Skin of body (tissue), 2 donors: Measurements from ENCODE around the gene OR5T1. TPM values are rescaled to one million over a fixed set of nuclear protein-coding genes. Genes with fewer than 3 reads are reported as not detected.

Experiments
- DNase-seq: peaks from one replicate; lab custom pipeline; 2025; lab: John Stamatoyannopoulos, UW
- total RNA-seq: library from RNA; depleted of rRNA; stranded (reverse); fragments of >200 nt; gene quantifications from one replicate; pipeline ENCODE4 v1.2.3, GENCODE V29; 2014

The OR5T1 gene
- not detected for total RNA-seq

- DNase-seq, result no peak
Measured at GRCh38 chr11:56273854-56274253, at the start of gene OR5T1. OR5T1 (plus strand) TSS chr11:56274154; CDS start chr11:56275639, 1,485 bp downstream.

DNA sequence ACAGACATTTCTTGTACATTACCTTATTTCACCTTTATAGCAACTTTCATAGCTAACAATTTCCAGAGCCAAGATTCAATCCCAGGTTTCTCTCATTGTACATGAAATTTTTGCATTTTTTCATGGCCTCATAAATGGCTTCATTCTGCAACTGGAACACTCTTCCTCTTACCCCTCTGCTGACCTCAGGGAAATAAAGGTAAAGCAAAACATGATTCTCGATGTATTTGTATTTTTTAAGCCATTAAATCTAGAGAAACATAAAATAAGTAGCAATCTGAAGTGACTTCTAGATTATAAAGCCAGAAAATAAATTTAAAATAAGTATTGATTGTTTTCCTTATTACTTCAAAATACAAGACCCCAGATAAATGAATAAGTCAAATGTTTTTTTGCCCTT lies 39.8 kb upstream of the OR5T1 start, which contains the start of gene OR5T2:
Gene OR5T2 (minus strand): TSS at position 101 of the 400 bp plus-strand sequence. CDS start 1,193 bp downstream, outside the sequence.
- DNase-seq, result no peak

DNA sequence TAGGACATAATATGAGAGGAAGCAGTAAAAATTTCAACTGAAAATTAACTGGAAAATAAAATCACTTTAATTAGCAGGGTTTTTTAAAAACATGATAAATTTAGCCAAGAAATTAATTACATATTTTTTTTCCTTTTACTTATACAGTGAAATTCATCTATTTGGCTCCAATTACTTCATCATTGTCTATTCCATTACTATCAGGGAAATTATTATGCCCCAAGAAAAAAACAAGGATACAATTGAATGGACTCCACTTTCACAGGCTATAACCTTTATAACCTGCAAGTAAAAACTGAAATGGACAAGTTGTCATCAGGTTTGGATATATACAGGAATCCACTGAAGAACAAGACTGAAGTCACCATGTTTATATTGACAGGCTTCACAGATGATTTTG lies 22.0 kb upstream of the OR5T1 start, which contains the start of gene OR5T3:
Gene OR5T3 (plus strand): TSS at position 301 of the 400 bp plus-strand sequence. CDS start 0 bp downstream, at position 301.
- no peak for DNase-seq

- DNase-seq, result no peak
Measured at GRCh38 chr11:56271092-56271491, 2.9 kb upstream of the OR5T1 start.

DNA sequence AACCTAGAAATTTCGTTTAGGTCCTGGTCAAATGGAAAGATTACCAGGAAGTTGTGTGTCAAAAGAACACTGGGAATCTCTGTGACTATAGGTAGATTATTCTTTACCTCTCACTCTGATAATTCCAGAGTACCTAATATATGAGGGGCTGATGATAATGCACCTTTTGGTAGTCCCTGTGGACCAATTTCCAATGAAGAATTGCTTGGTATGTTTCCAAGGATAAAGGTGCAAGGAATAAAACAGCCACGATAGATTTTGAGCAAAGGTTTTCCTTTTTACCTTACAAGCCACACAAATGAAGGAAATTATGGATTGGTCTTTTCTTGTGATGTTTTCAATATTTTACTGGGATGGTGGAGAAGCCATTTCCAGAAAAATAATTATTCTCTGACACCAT lies 18.2 kb downstream of the OR5T1 start, which contains the start of gene OR8H1:
Gene OR8H1 (minus strand): TSS at position 101 of the 400 bp plus-strand sequence. CDS start 1,192 bp downstream, outside the sequence.
- DNase-seq, result no peak

DNA sequence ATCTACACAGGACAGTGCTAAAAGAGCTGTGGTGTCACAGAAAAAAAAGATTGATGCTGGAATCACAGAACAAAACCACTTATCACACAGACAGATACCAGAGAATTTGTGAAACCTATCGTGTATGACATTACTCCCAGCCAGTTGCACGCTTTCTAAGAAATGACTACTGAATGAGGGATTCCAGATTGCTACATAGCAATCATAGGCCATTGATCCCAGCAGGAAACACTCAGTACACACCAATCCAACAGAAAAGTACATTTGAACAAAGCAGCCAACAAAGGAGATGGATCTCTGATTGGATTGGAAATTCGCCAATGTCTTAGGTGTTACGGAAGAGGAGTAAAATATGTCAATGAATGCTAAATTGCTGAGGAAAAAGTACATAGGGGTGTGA lies 22.9 kb downstream of the OR5T1 start:
- DNase-seq, result no peak

DNA sequence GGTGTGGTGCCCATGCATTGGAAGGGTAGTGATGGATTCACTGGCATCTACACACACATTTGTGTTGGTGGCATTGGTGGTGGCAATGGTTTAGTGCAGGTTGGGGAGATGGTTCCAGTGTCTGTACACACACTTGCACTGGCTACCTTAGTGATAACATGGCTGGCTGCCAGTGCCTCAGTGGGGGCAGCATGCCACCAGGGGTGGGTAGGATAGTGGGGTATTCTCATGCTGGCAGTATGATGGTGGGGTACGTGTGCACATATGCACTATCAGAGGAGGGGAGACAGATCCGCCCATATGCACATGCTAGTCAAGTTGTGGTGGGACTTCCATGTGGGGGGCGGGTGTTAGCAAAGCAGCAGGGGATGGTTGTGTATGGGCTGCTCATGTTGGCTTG lies 33.9 kb downstream of the OR5T1 start:
- no peak for DNase-seq

- no peak for DNase-seq
Measured at GRCh38 chr11:56314844-56315243, 40.9 kb downstream of the OR5T1 start, which contains the start of gene OR8K3. OR8K3 (plus strand) TSS chr11:56315144; CDS start chr11:56318307, 3,163 bp downstream.

Other genes with a start within 250 kb of the OR5T1 start
- not detected for gene OR5AS1, start 246.5 kb upstream of the OR5T1 start, total RNA-seq
- not detected for gene OR8I2, start 180.8 kb upstream of the OR5T1 start, total RNA-seq
- not detected for gene OR8H2, start 170.5 kb upstream of the OR5T1 start, total RNA-seq
- gene OR8H3, start 151.8 kb upstream of the OR5T1 start, total RNA-seq, result not detected
- not detected for gene OR8J3, start 134.0 kb upstream of the OR5T1 start, total RNA-seq
- gene OR8K5, start 113.8 kb upstream of the OR5T1 start, total RNA-seq, result not detected
- gene OR5J2, start 97.5 kb upstream of the OR5T1 start, total RNA-seq, result not detected
- not detected for gene OR5T2, start 39.9 kb upstream of the OR5T1 start, total RNA-seq
- gene OR5T3, start 21.9 kb upstream of the OR5T1 start, total RNA-seq, result not detected
- gene OR8H1, start 18.1 kb downstream of the OR5T1 start, total RNA-seq, result not detected
- gene OR8K3, start 41.0 kb downstream of the OR5T1 start, total RNA-seq, result not detected
- gene OR8K1, start 71.9 kb downstream of the OR5T1 start, total RNA-seq, result not detected
- not detected for gene OR8J1, start 80.1 kb downstream of the OR5T1 start, total RNA-seq
- not detected for gene OR8U1, start 101.5 kb downstream of the OR5T1 start, total RNA-seq
- gene OR5AL1, start 138.5 kb downstream of the OR5T1 start, total RNA-seq, result not detected
- not detected for gene OR5M3, start 199.2 kb downstream of the OR5T1 start, total RNA-seq
- not detected for gene OR5M8, start 217.2 kb downstream of the OR5T1 start, total RNA-seq